OCI-LY7 (cell line): ENCODE data around the gene NBL1. TPM values are rescaled to one million over a fixed set of nuclear protein-coding genes. Genes with fewer than 3 reads are reported as not detected.

ENCODE experiments used
- Bru-seq: library from RNA; stranded (reverse); fragments of 400-500 nt; gene quantifications from one replicate; lab custom pipeline; 2021; lab: Mats Ljungman, UMichigan
- BruChase-seq, 2 experiments: library from RNA; stranded (reverse); fragments of 400-500 nt; gene quantifications; one replicate each; lab custom pipeline; 2021; lab: Mats Ljungman, UMichigan
- BruUV-seq: library from RNA; stranded (reverse); fragments of 400-500 nt; replicated peaks from 2 replicates; lab custom pipeline; 2021; lab: Mats Ljungman, UMichigan
- CTCF ChIA-PET: fragments of 300-600 bp; sonication (Branson Sonifier 250); formaldehyde crosslinking; loops from one replicate; lab custom pipeline; 2022; ENCODE audit warnings: antibody characterized with exemption; ENCODE audit not compliant: unreplicated experiment; lab: Charles Lee
- POLR2A ChIA-PET: fragments of 300-600 bp; sonication (Branson Sonifier 250); formaldehyde crosslinking; loops from one replicate; lab custom pipeline; 2022; ENCODE audit warnings: antibody characterized with exemption; lab: Charles Lee
- DNase-seq: peaks from one replicate; pipeline ENCODE4 v3.0.0-alpha.2; 2015; ENCODE audit warnings: low spot score
- H2AFZ ChIP-seq: fragments of 200-600 bp; sonication (generic), shearing (Covaris generic); 2 replicates; pipeline ENCODE4 v1.6.1; 2014; ENCODE audit warnings: mild to moderate bottlenecking, antibody characterized with exemption, low read length, moderate library complexity
- H3K27ac ChIP-seq: fragments of 200-600 bp; sonication (generic); 2 replicates; pipeline ENCODE4 v1.5.1; 2014; ENCODE audit warnings: mixed run types, low read depth, mild to moderate bottlenecking, moderate library complexity, low read length, inconsistent platforms; ENCODE audit not compliant: poor library complexity, severe bottlenecking
- H3K36me3 ChIP-seq: fragments of 200-600 bp; sonication (generic); 2 replicates; pipeline ENCODE4 v1.6.1; 2014; ENCODE audit warnings: mild to moderate bottlenecking, antibody characterized with exemption, low read length, moderate library complexity, mixed read lengths; ENCODE audit not compliant: insufficient read depth
- H3K4me1 ChIP-seq: fragments of 200-600 bp; sonication (generic); 2 replicates; pipeline ENCODE4 v1.5.1; 2014; ENCODE audit warnings: mild to moderate bottlenecking, low read length; ENCODE audit not compliant: insufficient read depth, poor library complexity, severe bottlenecking
- H3K4me2 ChIP-seq: fragments of 200-600 bp; sonication (generic); 2 replicates; pipeline ENCODE4 v1.6.1; 2014; ENCODE audit warnings: mild to moderate bottlenecking, low read length
- H3K4me3 ChIP-seq: fragments of 200-600 bp; sonication (generic); 2 replicates; pipeline ENCODE4 v1.5.1; 2014; ENCODE audit warnings: mild to moderate bottlenecking, low read depth, low read length; ENCODE audit not compliant: poor library complexity, severe bottlenecking
- H3K79me2 ChIP-seq: fragments of 200-600 bp; sonication (generic); 2 replicates; pipeline ENCODE4 v1.6.1; 2016; ENCODE audit warnings: low read depth, mild to moderate bottlenecking, low read length, moderate library complexity, mixed read lengths; ENCODE audit not compliant: insufficient read depth
- H3K9me2 ChIP-seq: fragments of 200-600 bp; sonication (generic); 2 replicates; pipeline ENCODE4 v1.6.1; 2016; ENCODE audit warnings: mild to moderate bottlenecking, low read length, mixed read lengths; ENCODE audit not compliant: insufficient read depth
- H3K9me3 ChIP-seq: fragments of 200-600 bp; sonication (generic); 2 replicates; pipeline ENCODE4 v1.6.1; 2014; ENCODE audit warnings: mild to moderate bottlenecking, mixed run types, low read length, mixed read lengths
- H4K20me1 ChIP-seq: fragments of 200-600 bp; sonication (generic); 2 replicates; pipeline ENCODE4 v1.6.1; 2014; ENCODE audit warnings: mild to moderate bottlenecking, antibody characterized with exemption, low read length, moderate library complexity, mixed read lengths; ENCODE audit not compliant: insufficient read depth
- CTCF ChIP-seq: fragments of 200-600 bp; sonication (generic); conservative IDR thresholded peaks from 2 replicates; pipeline ENCODE4 v1.5.1; 2014; ENCODE audit warnings: mild to moderate bottlenecking, antibody characterized with exemption, low read length, moderate library complexity, mixed read lengths
- EZH2phosphoT487 ChIP-seq: fragments of 200-600 bp; sonication (generic); IDR thresholded peaks from 2 replicates; pipeline ENCODE4 v1.6.1; 2018; ENCODE audit warnings: low read depth, borderline replicate concordance, mild to moderate bottlenecking, mixed run types, antibody characterized with exemption, low read length, moderate library complexity, mixed read lengths
- intact Hi-C: fragments of 100-400 bp; cut with micrococcal nuclease; formaldehyde crosslinking; loops from one replicate; pipeline ENCODE4 v1.10.0; 2022; ENCODE audit not compliant: unreplicated experiment
- long read RNA-seq: library from polyadenylated mRNA; stranded (forward); transcript quantifications from one replicate; pipeline ENCODE4 v2.0.0, GENCODE V29; 2022
- total RNA-seq, 2 experiments: library from RNA; depleted of rRNA in 1 of 2; stranded (reverse); fragments of >200 nt in 1 of 2; shearing (Covaris generic) in 1 of 2; gene quantifications; 2 replicates each; pipeline ENCODE4 v1.2.3, GENCODE V29; 2014 to 2022

The NBL1 gene
- total RNA-seq (2014; rRNA removed; shearing (Covaris generic)) (0.33 TPM in 1 of 2 replicates, not detected in the other), total RNA-seq (2022) (not detected in 2 replicates), Bru-seq, nascent RNA (not detected), BruChase-seq, experiment 1, labeled RNA remaining after a 6-hour chase (not detected), BruChase-seq, experiment 2, labeled RNA remaining after a 2-hour chase (percentile 19 among the genes with signal in this experiment)
- long read RNA-seq: 0 reads

DNA sequence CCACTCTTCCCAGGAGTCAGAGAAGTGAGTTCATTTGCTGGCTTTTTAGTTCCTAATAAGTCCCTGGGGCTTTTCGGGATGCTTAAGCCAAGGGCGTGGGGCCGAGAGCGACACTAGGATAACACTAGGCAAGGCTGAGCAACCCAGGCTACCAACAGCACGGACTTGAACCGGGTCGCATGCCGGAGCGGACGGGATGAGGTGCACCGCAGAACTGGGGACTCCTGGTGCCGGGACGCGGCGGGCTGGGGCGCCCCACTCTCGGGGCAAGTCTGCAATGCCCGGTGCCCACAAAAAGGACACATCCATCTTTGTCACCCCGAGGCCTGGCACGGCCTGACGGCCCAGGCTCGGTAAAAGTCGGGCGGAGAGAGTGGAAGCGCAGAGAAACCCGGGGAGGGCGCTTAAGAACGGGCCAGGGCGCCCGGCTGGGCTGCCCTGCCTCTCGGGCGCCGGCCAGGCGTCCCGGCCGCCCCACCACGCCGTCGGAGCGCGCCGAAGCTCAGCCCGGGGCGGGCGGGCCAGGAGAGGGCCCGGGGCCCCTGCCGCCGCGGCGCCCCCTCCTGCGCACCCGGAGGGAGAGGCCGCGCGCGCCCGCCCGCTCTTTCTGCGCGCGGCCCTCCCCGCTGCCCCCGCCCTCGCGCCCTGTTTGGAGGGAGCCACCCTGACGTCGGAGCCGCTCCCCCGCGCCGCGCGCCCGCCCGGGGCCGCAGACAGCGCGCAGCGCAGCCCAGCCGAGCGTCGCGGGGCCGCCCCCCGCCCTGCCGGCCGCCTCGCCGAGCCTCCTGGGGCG, at the start of gene NBL1:
TSS of gene NBL1 (plus strand) at position 710 of the 793 bp plus-strand sequence. CDS start 10,720 bp downstream, outside the sequence.
- ChIA-PET POLR2A (no interaction called here), CTCF (no interaction called here)
- no peak for TF ChIP-seq CTCF
- TF ChIP-seq EZH2phosphoT487: no peak
- no peak for DNase-seq
- Histone ChIP-seq H3K4me2 (peak within 1 kb of the TSS; percentile 44; the same call in 1 of the 2 replicates), H3K27ac (no peak within 1 kb of the TSS), H3K9me3 (no peaks in the 10 kb centered on the region), H3K4me3 (no peak within 1 kb of the TSS), H4K20me1 (no peaks in the 10 kb centered on the region), H3K79me2 (no peaks in the 10 kb centered on the region), H3K9me2 (no peaks in the 10 kb centered on the region), H3K4me1 (no peaks in the 10 kb centered on the region), H2AFZ (no peak within 1 kb of the TSS), H3K36me3 (no peaks in the 10 kb centered on the region)
- BruUV-seq: no TSS peak
- intact Hi-C loops: no loop called here

DNA sequence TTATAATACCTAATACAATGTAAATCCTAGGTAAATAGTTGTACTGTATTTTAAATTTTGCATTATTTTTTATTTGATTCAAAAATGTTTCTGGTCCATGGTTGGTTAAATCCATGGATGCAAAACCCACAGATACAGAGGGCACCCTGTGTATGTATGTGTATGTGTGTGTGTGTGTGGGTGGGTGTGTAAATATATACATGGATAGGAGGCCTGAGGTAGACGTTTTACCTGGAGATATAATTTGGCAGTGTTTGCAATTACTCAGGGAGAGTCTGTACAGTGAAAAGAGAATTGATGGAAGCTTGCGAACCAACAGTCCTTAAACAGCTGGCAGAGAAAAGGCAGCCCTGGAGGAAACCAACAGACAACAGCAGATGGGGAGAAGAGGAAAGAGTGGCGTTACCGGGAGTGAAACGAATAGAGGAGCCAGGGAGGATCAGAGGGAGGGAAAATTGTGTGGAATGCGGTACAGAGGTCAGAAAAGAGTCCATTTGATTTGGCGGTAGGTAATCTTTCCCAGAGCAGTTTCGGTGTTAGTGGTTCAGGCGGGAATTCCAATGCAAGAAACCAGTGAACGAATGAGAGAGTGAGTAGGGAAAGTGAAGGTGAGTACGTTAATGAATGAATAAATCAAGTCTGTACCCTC, 47.9 kb upstream of the NBL1 start:
- peak overlapping the region; percentile 65; the same call in 1 of the 2 replicates for H2AFZ ChIP-seq
- BruUV-seq: TSS peak; percentile 96
- ChIA-PET CTCF (no interaction called here), POLR2A (interaction anchor here (0.5 to 1.2 kb wide), 4 partner anchors 13 to 1190 kb away, joined by 3 read pairs; no protein-coding TSS in a partner anchor)
- H3K4me2 ChIP-seq: peak overlapping the region; percentile 77
- peak overlapping the region; percentile 82 for H3K4me3 ChIP-seq
- peak overlapping the region; percentile 78 for H3K27ac ChIP-seq
- no peaks in the 10 kb centered on the region for H3K9me2 ChIP-seq
- TF ChIP-seq EZH2phosphoT487: no peak
- no peak for TF ChIP-seq CTCF
- peaks cover 42% of the 10 kb centered on the region for H3K79me2 ChIP-seq
- intact Hi-C loops: no loop called here
- peaks cover 18% of the 10 kb centered on the region for H4K20me1 ChIP-seq
- H3K4me1 ChIP-seq: peaks cover 31% of the 10 kb centered on the region
- H3K9me3 ChIP-seq: no peaks in the 10 kb centered on the region
- H3K36me3 ChIP-seq: peaks cover 28% of the 10 kb centered on the region
- peak; percentile 35 for DNase-seq
